Measurements from ENCODE around the gene TMCC3. TPM values are rescaled to one million over a fixed set of nuclear protein-coding genes. Genes with fewer than 3 reads are reported as not detected.

The TMCC3 gene
- total RNA-seq, 2 experiments from 2014 or later, result 0.11 to 0.25 TPM

- intact Hi-C loops (cut with micrococcal nuclease), result no loop called here
- ATAC-seq, result no peak
- no peaks in the 10 kb centered on the region for H3K4me1 Mint-ChIP-seq (ENCODE audit: low read depth)
- H3K27ac Mint-ChIP-seq, result no peak overlapping the region
- DNase-seq, result no peak
- ChIA-PET POLR2A (no interaction called here), CTCF (no interaction called here)
- no peaks in the 10 kb centered on the region for H3K9me3 Mint-ChIP-seq
- no peaks in the 10 kb centered on the region for H3K36me3 Mint-ChIP-seq (ENCODE audit: low read depth)
- no peaks in the 10 kb centered on the region for H3K27me3 Mint-ChIP-seq
- TF ChIP-seq CTCF (IDR thresholded peaks at IDR 0.05), result no peak
- H3K4me3 Mint-ChIP-seq, result no peak overlapping the region
Measured at GRCh38 chr12:94659346-94659930, 9.1 kb upstream of the TMCC3 start.

GRCh38 chr12:94658931-94659330 is 8.6 kb upstream of the TMCC3 start:
- intact Hi-C loops (cut with micrococcal nuclease), result no loop called here
- H3K4me3 Mint-ChIP-seq, result no peak overlapping the region
- ChIA-PET CTCF (no interaction called here), POLR2A (no interaction called here)
- no peak for TF ChIP-seq CTCF (IDR thresholded peaks at IDR 0.05)
- DNase-seq (no peak), ATAC-seq (no peak)
- H3K27me3 Mint-ChIP-seq, result no peaks in the 10 kb centered on the region
- H3K4me1 Mint-ChIP-seq (ENCODE audit: low read depth), result no peaks in the 10 kb centered on the region
- H3K9me3 Mint-ChIP-seq, result no peaks in the 10 kb centered on the region
- H3K36me3 Mint-ChIP-seq (ENCODE audit: low read depth), result no peaks in the 10 kb centered on the region
- H3K27ac Mint-ChIP-seq, result no peak overlapping the region

GRCh38 chr12:94656556-94656955 is 6.2 kb upstream of the TMCC3 start:
- ChIA-PET CTCF (no interaction called here), POLR2A (no interaction called here)
- no peaks in the 10 kb centered on the region for H3K9me3 Mint-ChIP-seq
- no peaks in the 10 kb centered on the region for H3K36me3 Mint-ChIP-seq (ENCODE audit: low read depth)
- H3K27ac Mint-ChIP-seq, result no peak overlapping the region
- intact Hi-C loops (cut with micrococcal nuclease), result no loop called here
- H3K27me3 Mint-ChIP-seq, result peaks cover 10% of the 10 kb centered on the region
- ATAC-seq (no peak), DNase-seq (no peak)
- H3K4me3 Mint-ChIP-seq, result no peak overlapping the region
- H3K4me1 Mint-ChIP-seq (ENCODE audit: low read depth), result no peaks in the 10 kb centered on the region
- TF ChIP-seq CTCF (IDR thresholded peaks at IDR 0.05), result no peak

- ATAC-seq, result peak; percentile 69
- peak; percentile 35 for TF ChIP-seq CTCF (IDR thresholded peaks at IDR 0.05)
- Mint-ChIP-seq H3K4me1 (ENCODE audit: low read depth) (peaks cover 4% of the 10 kb centered on the region), H3K36me3 (ENCODE audit: low read depth) (no peaks in the 10 kb centered on the region), H3K9me3 (no peaks in the 10 kb centered on the region), H3K4me3 (peak overlapping the region; percentile 65), H3K27ac (no peak overlapping the region), H3K27me3 (peaks cover 53% of the 10 kb centered on the region)
- intact Hi-C loops (cut with micrococcal nuclease), result no loop called here
- CTCF ChIA-PET, result interaction anchor here (1.4 to 1.6 kb wide), 2 partner anchors 11 to 88 kb away, joined by 4 read pairs; no protein-coding TSS in a partner anchor
- POLR2A ChIA-PET, result no interaction called here
- DNase-seq, result peak; percentile 13
Measured at GRCh38 chr12:94649349-94650142, 811 bp downstream of the TMCC3 start.

GRCh38 chr12:94648578-94648977 is 1.8 kb downstream of the TMCC3 start:
- Mint-ChIP-seq H3K9me3 (no peaks in the 10 kb centered on the region), H3K4me3 (no peak overlapping the region), H3K27me3 (peaks cover 54% of the 10 kb centered on the region), H3K27ac (no peak overlapping the region), H3K36me3 (ENCODE audit: low read depth) (no peaks in the 10 kb centered on the region), H3K4me1 (ENCODE audit: low read depth) (peaks cover 14% of the 10 kb centered on the region)
- ATAC-seq (no peak), DNase-seq (no peak)
- POLR2A ChIA-PET, result interaction anchor here (0.7 kb wide), 1 partner anchor 10 kb away, joined by 3 read pairs; no protein-coding TSS in a partner anchor
- CTCF ChIA-PET, result interaction anchor here (0.8 to 1.6 kb wide), 2 partner anchors 62 to 87 kb away, joined by 3 to 4 read pairs; no protein-coding TSS in a partner anchor
- intact Hi-C loops (cut with micrococcal nuclease), result no loop called here
- no peak for TF ChIP-seq CTCF (IDR thresholded peaks at IDR 0.05)
